HEK293 (cell line): ENCODE results near the gene OBSL1.

ENCODE experiments used
- CTCF ChIA-PET: fragments of 350-600 bp; formaldehyde crosslinking; extraction: SDS; loops from one replicate; lab custom pipeline; 2021; ENCODE audit warnings: antibody characterized with exemption; lab: Yijun Ruan, JAX
- POLR2A ChIA-PET: fragments of 300-600 bp; formaldehyde crosslinking; extraction: SDS; loops from one replicate; lab custom pipeline; 2020; ENCODE audit warnings: antibody characterized with exemption, inconsistent platforms; lab: Yijun Ruan, JAX
- H3K27ac ChIP-seq: fragments of 200-500 bp; sonication (Bioruptor generic); 2 replicates; pipeline ENCODE4 v1.5.1; 2014; ENCODE audit warnings: low read depth, low read length, control low read depth, inconsistent platforms; ENCODE audit errors: extremely low read depth
- H3K36me3 ChIP-seq, 2 experiments: fragments of 200-500 bp in 1 of 2; sonication (Bioruptor generic) in 1 of 2; 1 replicate in 1 of 2; 2 replicates in 1 of 2; pipeline ENCODE4 v1.5.1; 2014 to 2017; ENCODE audit warnings: inconsistent platforms in 2 of 2, low read length in 2 of 2; ENCODE audit not compliant: control insufficient read depth in 2 of 2, insufficient read depth in 1 of 2
- H3K4me1 ChIP-seq: fragments of 200-500 bp; sonication (Bioruptor generic); 2 replicates; pipeline ENCODE4 v1.5.1; 2014; ENCODE audit warnings: mild to moderate bottlenecking, low read length, inconsistent platforms; ENCODE audit not compliant: control insufficient read depth, insufficient read depth
- H3K4me3 ChIP-seq: 2 replicates; pipeline ENCODE4 v1.5.1; 2011; ENCODE audit warnings: low read depth, mild to moderate bottlenecking, control low read depth, low read length, moderate library complexity
- H3K9me3 ChIP-seq: fragments of 200-500 bp; sonication (Bioruptor generic); 2 replicates; pipeline ENCODE4 v1.5.1; 2014; ENCODE audit warnings: low read depth, low read length, inconsistent platforms; ENCODE audit not compliant: control insufficient read depth, insufficient read depth
- ATF2 ChIP-seq: fragments of 450-650 bp; formaldehyde crosslinking; IDR thresholded peaks from 2 replicates; pipeline ENCODE4 v1.5.1; 2016; ENCODE audit warnings: missing biosample characterization, missing genetic modification characterization, low read depth
- BCL6B ChIP-seq: fragments of 450-650 bp; formaldehyde crosslinking; IDR thresholded peaks from 2 replicates; pipeline ENCODE4 v1.5.1; 2017; ENCODE audit warnings: missing biosample characterization, missing genetic modification characterization
- GLI4 ChIP-seq: fragments of 450-650 bp; formaldehyde crosslinking; IDR thresholded peaks from 2 replicates; pipeline ENCODE4 v1.5.1; 2016; ENCODE audit warnings: missing biosample characterization, missing genetic modification characterization
- PRDM1 ChIP-seq: fragments of 450-650 bp; formaldehyde crosslinking; IDR thresholded peaks from 2 replicates; pipeline ENCODE4; 2016; ENCODE audit warnings: missing biosample characterization, missing genetic modification characterization
- RBAK ChIP-seq: fragments of 450-650 bp; formaldehyde crosslinking; IDR thresholded peaks from 2 replicates; pipeline ENCODE4 v1.5.1; 2016; ENCODE audit warnings: missing biosample characterization, missing genetic modification characterization
- SCRT1 ChIP-seq: fragments of 450-650 bp; formaldehyde crosslinking; IDR thresholded peaks from 2 replicates; pipeline ENCODE4 v1.5.1; 2016; ENCODE audit warnings: missing biosample characterization, missing genetic modification characterization, borderline replicate concordance
- SCRT2 ChIP-seq: fragments of 450-650 bp; formaldehyde crosslinking; IDR thresholded peaks from 2 replicates; pipeline ENCODE4 v1.5.1; 2016; ENCODE audit warnings: missing biosample characterization, missing genetic modification characterization
- SP2 ChIP-seq: fragments of 450-650 bp; formaldehyde crosslinking; IDR thresholded peaks from 2 replicates; pipeline ENCODE4 v1.5.1; 2016; ENCODE audit warnings: missing biosample characterization, missing genetic modification characterization
- ZBTB6 ChIP-seq: fragments of 450-650 bp; formaldehyde crosslinking; IDR thresholded peaks from 2 replicates; pipeline ENCODE4 v1.5.1; 2017; ENCODE audit warnings: missing biosample characterization, missing genetic modification characterization
- ZEB2 ChIP-seq: fragments of 450-650 bp; formaldehyde crosslinking; IDR thresholded peaks from 2 replicates; pipeline ENCODE4 v1.5.1; 2016; ENCODE audit warnings: missing biosample characterization, missing genetic modification characterization
- ZNF10 ChIP-seq: fragments of 450-650 bp; formaldehyde crosslinking; IDR thresholded peaks from 2 replicates; pipeline ENCODE4 v1.5.1; 2017; ENCODE audit warnings: missing biosample characterization, missing genetic modification characterization
- ZNF132 ChIP-seq: fragments of 450-650 bp; formaldehyde crosslinking; IDR thresholded peaks from 2 replicates; pipeline ENCODE4 v1.5.1; 2017; ENCODE audit warnings: missing biosample characterization, missing genetic modification characterization, borderline replicate concordance
- ZNF133 ChIP-seq: fragments of 450-650 bp; formaldehyde crosslinking; IDR thresholded peaks from 2 replicates; pipeline ENCODE4 v1.5.1; 2016; ENCODE audit warnings: missing biosample characterization, missing genetic modification characterization
- ZNF274 ChIP-seq, 2 experiments: fragments of 200-500 bp in 1 of 2; fragments of 450-650 bp in 1 of 2; sonication (Bioruptor generic) in 1 of 2; formaldehyde crosslinking in 1 of 2; IDR thresholded peaks; 2 replicates each; pipeline versions ENCODE4 v1.5.1 to v1.6.1; 2014 to 2016; ENCODE audit warnings: borderline replicate concordance in 1 of 2, inconsistent platforms in 1 of 2, low read length in 1 of 2, missing biosample characterization in 1 of 2, missing genetic modification characterization in 1 of 2
- ZNF350 ChIP-seq: fragments of 450-650 bp; formaldehyde crosslinking; IDR thresholded peaks from 2 replicates; pipeline ENCODE4 v1.5.0; 2017; ENCODE audit warnings: missing biosample characterization, mild to moderate bottlenecking, missing genetic modification characterization
- ZNF416 ChIP-seq: fragments of 450-650 bp; formaldehyde crosslinking; IDR thresholded peaks from 2 replicates; pipeline ENCODE4 v1.5.1; 2016; ENCODE audit warnings: missing biosample characterization, missing genetic modification characterization
- ZNF488 ChIP-seq: fragments of 450-650 bp; formaldehyde crosslinking; IDR thresholded peaks from 2 replicates; pipeline ENCODE4 v1.5.1; 2016; ENCODE audit warnings: missing biosample characterization, missing genetic modification characterization
- ZNF513 ChIP-seq: fragments of 450-650 bp; IDR thresholded peaks from 2 replicates; pipeline ENCODE4 v1.5.1; 2018; ENCODE audit warnings: missing biosample characterization, missing genetic modification characterization
- ZNF610 ChIP-seq: fragments of 450-650 bp; formaldehyde crosslinking; IDR thresholded peaks from 2 replicates; pipeline ENCODE4 v1.5.1; 2016; ENCODE audit warnings: missing biosample characterization, missing genetic modification characterization, borderline replicate concordance
- ZNF626 ChIP-seq: fragments of 450-650 bp; sonication (Bioruptor Pico); formaldehyde crosslinking; IDR thresholded peaks from 2 replicates; pipeline ENCODE4 v1.5.1; 2018; ENCODE audit warnings: missing biosample characterization, missing genetic modification characterization, inconsistent platforms
- ZNF664 ChIP-seq: fragments of 450-650 bp; formaldehyde crosslinking; IDR thresholded peaks from 2 replicates; pipeline ENCODE4 v1.5.1; 2016; ENCODE audit warnings: missing biosample characterization, missing genetic modification characterization
- ZNF837 ChIP-seq: fragments of 450-650 bp; formaldehyde crosslinking; IDR thresholded peaks from 2 replicates; pipeline ENCODE4 v1.5.1; 2016; ENCODE audit warnings: missing biosample characterization, missing genetic modification characterization

Gene OBSL1

GRCh38 chr2:219569041-219569440, 2.3 kb downstream of the OBSL1 start (continued):
- TF ChIP-seq ZNF350 (tag by site-specific recombination) (no peak), ZNF513 (tag by site-specific recombination) (no peak), ZNF664 (no peak), PRDM1 (tag by site-specific recombination) (no peak), ZNF10 (tag by site-specific recombination) (no peak), SP2 (no peak), SCRT2 (tag by site-specific recombination) (no peak)

- Histone ChIP-seq H3K4me3 (no peak overlapping the region), H3K9me3 (no peaks in the 10 kb centered on the region), H3K36me3 (peaks cover 13 to 72% of the 10 kb centered on the region in 2 experiments; a peak in 2 of 3 replicates), H3K4me1 (peaks cover 13% of the 10 kb centered on the region), H3K27ac (no peak overlapping the region)
- TF ChIP-seq ZNF132 (no peak), ZBTB6 (peak; percentile 29; the same call in 1 of the 2 replicates)
- ChIA-PET CTCF (interaction anchor here (1.1 to 1.4 kb wide), 2 partner anchors 71 to 74 kb away, joined by 3 to 7 read pairs; no protein-coding TSS in a partner anchor), POLR2A (interaction anchor here (1.0 to 2.8 kb wide), 4 partner anchors 9 to 29 kb away, joined by 3 to 12 read pairs (median 4); partner anchors contain the start of gene STK11IP)
Observed at GRCh38 chr2:219567791-219568361, 3.5 kb downstream of the OBSL1 start.

GRCh38 chr2:219567131-219567530, 4.2 kb downstream of the OBSL1 start:
- Histone ChIP-seq H3K36me3 (peaks cover 13 to 79% of the 10 kb centered on the region in 2 experiments; a peak in 2 of 3 replicates), H3K27ac (no peak overlapping the region), H3K4me1 (peaks cover 13% of the 10 kb centered on the region)
- CTCF ChIA-PET, result interaction anchor here (1.1 to 1.4 kb wide), 2 partner anchors 71 to 74 kb away, joined by 3 to 7 read pairs; no protein-coding TSS in a partner anchor
- no peak for TF ChIP-seq ZNF488 (tag by site-specific recombination)
- no peak for TF ChIP-seq SP2
- no peak for TF ChIP-seq ATF2 (tag by site-specific recombination)
- no peak for TF ChIP-seq RBAK (tag by site-specific recombination)
- TF ChIP-seq SCRT1 (tag by site-specific recombination), result no peak
- no peak for TF ChIP-seq ZNF837
- no peak for TF ChIP-seq GLI4
- TF ChIP-seq ZNF416 (tag by site-specific recombination), result no peak
- TF ChIP-seq ZNF626 (tag by site-specific recombination), result no peak
- TF ChIP-seq ZNF610 (tag by site-specific recombination), result no peak
- no peak for TF ChIP-seq ZNF274 (IDR thresholded peaks at IDR 0.05; ENCODE audit: low read length)
- no peak for TF ChIP-seq ZNF274 (tag by site-specific recombination; IDR thresholded peaks at IDR 0.05; ENCODE audit: borderline replicate concordance)
- no peak for TF ChIP-seq ZNF133 (tag by site-specific recombination)
- TF ChIP-seq ZEB2, result no peak
- TF ChIP-seq ZNF350 (tag by site-specific recombination), result no peak
- TF ChIP-seq BCL6B (tag by site-specific recombination), result no peak
- TF ChIP-seq ZNF513 (tag by site-specific recombination), result no peak
- TF ChIP-seq, all 188 proteins: peak for 0
- POLR2A ChIA-PET, result interaction anchor here (1.5 to 2.8 kb wide), 4 partner anchors 10 to 30 kb away, joined by 3 to 12 read pairs (median 4); partner anchors contain the start of gene STK11IP
- H3K9me3 ChIP-seq, result no peaks in the 10 kb centered on the region
- no peak overlapping the region for H3K4me3 ChIP-seq
